ENCODE results near the gene MVB12B.

The MVB12B gene

GRCh38 chr9:126401107-126401506, 74.5 kb downstream of the MVB12B start:
- in situ Hi-C loops (cut with HindIII; ENCODE audit: low sequenced_read_pairs): no loop called here

GRCh38 chr9:126401581-126401980, 75.0 kb downstream of the MVB12B start:
- in situ Hi-C loops (cut with HindIII; ENCODE audit: low sequenced_read_pairs): no loop called here

- in situ Hi-C loops (cut with HindIII; ENCODE audit: low sequenced_read_pairs): no loop called here
Measured at GRCh38 chr9:126403397-126403796, 76.8 kb downstream of the MVB12B start.

- in situ Hi-C loops (cut with HindIII; ENCODE audit: low sequenced_read_pairs): no loop called here
Measured at GRCh38 chr9:126404459-126404858, 77.8 kb downstream of the MVB12B start.

- in situ Hi-C loops (cut with HindIII; ENCODE audit: low sequenced_read_pairs): no loop called here
Measured at GRCh38 chr9:126406075-126406667, 79.5 kb downstream of the MVB12B start.

- in situ Hi-C loops (cut with HindIII; ENCODE audit: low sequenced_read_pairs): no loop called here
Measured at GRCh38 chr9:126407114-126407870, 80.7 kb downstream of the MVB12B start.

- in situ Hi-C loops (cut with HindIII; ENCODE audit: low sequenced_read_pairs): no loop called here
Measured at GRCh38 chr9:126408004-126408403, 81.4 kb downstream of the MVB12B start.

- in situ Hi-C loops (cut with HindIII; ENCODE audit: low sequenced_read_pairs): no loop called here
Measured at GRCh38 chr9:126410229-126410628, 83.6 kb downstream of the MVB12B start.

- in situ Hi-C loops (cut with HindIII; ENCODE audit: low sequenced_read_pairs): no loop called here
Measured at GRCh38 chr9:126411225-126411947, 84.8 kb downstream of the MVB12B start.

GRCh38 chr9:126411948-126412284, 85.3 kb downstream of the MVB12B start:
- in situ Hi-C loops (cut with HindIII; ENCODE audit: low sequenced_read_pairs): no loop called here

GRCh38 chr9:126412905-126413304, 86.3 kb downstream of the MVB12B start:
- in situ Hi-C loops (cut with HindIII; ENCODE audit: low sequenced_read_pairs): no loop called here

- in situ Hi-C loops (cut with HindIII; ENCODE audit: low sequenced_read_pairs): no loop called here
Measured at GRCh38 chr9:126413391-126414068, 86.9 kb downstream of the MVB12B start.

- in situ Hi-C loops (cut with HindIII; ENCODE audit: low sequenced_read_pairs): no loop called here
Measured at GRCh38 chr9:126415741-126416370, 89.2 kb downstream of the MVB12B start.

GRCh38 chr9:126417043-126417442, 90.4 kb downstream of the MVB12B start:
- in situ Hi-C loops (cut with HindIII; ENCODE audit: low sequenced_read_pairs): no loop called here

GRCh38 chr9:126417684-126418083, 91.1 kb downstream of the MVB12B start:
- in situ Hi-C loops (cut with HindIII; ENCODE audit: low sequenced_read_pairs): no loop called here

GRCh38 chr9:126418608-126419007, 92.0 kb downstream of the MVB12B start:
- in situ Hi-C loops (cut with HindIII; ENCODE audit: low sequenced_read_pairs): no loop called here

GRCh38 chr9:126419475-126419874, 92.8 kb downstream of the MVB12B start:
- in situ Hi-C loops (cut with HindIII; ENCODE audit: low sequenced_read_pairs): no loop called here

GRCh38 chr9:126420135-126420534, 93.5 kb downstream of the MVB12B start:
- in situ Hi-C loops (cut with HindIII; ENCODE audit: low sequenced_read_pairs): no loop called here

- in situ Hi-C loops (cut with HindIII; ENCODE audit: low sequenced_read_pairs): no loop called here
Measured at GRCh38 chr9:126420643-126421564, 94.3 kb downstream of the MVB12B start.
